Measurements from ENCODE around the gene IFT88. TPM values are rescaled to one million over a fixed set of nuclear protein-coding genes. Genes with fewer than 3 reads are reported as not detected.
A peak's percentile ranks its signal among the peaks of the same experiment; 100 is the strongest.

Gene IFT88
- total RNA-seq (ENCODE audit: insufficient read depth, low replicate concordance), result 14.0 TPM

DNA sequence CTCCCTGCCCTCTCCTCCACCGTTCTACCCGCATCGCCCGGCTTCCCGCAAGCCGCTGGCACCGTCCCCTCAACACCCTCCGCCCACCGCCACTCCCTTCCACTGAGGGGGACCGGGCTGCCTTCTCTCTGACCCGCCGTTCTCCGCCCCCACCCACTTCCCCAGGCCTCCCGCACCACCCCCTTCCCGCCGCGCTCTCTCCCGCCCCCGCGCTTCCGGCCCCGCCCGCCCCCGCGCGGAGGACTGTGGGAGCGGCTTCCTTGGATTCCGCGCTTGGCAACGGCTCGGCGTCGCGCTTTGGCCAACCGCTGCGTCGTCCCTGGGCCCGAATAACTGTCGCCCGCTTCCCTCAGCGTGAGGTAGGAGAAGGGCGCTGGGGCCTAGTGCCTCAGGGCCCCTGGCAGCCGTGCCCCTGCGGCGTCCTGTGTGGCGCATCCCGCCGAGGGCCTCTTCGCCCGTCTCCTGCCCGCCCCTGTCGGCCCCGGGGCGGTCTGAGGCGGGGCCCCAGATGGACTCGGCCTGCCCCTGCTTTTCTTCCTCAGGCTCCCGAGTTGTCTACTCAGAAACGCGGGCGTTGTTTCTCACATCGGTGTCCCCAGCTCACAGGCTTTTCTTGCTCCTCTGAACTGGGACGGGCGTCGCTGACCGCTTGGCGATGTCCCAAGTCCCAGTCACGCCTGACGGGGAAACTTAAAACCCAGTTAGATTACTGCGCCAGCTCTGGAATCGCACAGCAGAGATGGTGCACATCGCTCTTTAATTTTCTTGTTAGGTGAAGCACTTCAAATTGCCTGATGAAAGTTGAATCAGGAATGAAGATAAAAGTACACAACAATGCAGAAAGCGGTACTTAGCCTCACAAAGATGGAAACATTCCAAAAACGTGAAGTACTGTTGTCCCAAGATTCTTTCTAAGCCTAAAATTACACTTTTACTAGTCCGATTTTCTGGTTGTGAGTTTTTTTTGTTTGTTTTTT, at the start of gene IFT88:
Gene IFT88 (plus strand): TSS at position 260 of the 977 bp plus-strand sequence. CDS start 7,229 bp downstream, outside the sequence.
- peak; percentile 95 for DNase-seq (ENCODE audit: low spot score)

DNA sequence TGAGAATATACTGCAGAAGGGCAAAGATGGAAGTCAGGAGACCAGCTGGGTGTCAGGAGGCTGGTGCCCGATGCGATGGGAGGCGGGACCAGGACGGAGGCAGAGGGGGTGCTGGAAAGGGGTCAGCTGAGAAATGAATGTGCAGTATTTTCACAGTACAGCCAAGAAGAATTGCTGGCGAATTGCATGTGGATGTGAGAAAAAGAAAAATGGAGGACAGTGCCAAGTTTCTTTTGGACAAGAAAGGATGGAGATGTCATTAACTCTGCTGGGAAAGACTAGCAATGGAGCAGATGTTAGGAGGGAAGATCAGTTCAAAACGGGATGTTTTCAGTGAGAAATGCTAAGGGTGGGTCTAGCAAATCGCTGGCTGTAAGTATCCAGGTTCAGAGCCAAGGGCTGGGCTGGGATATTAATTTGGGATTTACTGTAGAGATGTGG, 48.3 kb upstream of the IFT88 start:
- no peak for DNase-seq (ENCODE audit: low spot score)

DNA sequence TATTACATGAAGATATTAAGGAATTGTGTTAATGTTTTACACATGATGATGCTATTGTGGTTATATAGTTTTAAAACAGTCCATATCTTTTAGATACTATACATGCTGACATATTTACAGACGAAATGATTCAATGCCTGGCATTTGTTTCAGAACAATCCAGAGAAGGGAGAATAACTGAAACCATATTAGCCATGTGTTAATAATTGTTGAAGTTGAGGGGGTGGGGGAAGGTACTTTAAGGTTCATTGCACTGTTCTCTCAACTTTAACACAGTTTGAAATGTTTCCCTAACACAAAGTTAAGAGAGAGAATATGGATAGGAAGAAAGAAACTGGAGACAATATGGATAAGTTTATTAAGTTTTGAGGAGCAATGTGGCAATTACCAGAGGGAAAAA, 47.1 kb upstream of the IFT88 start:
- no peak for DNase-seq (ENCODE audit: low spot score)

DNA sequence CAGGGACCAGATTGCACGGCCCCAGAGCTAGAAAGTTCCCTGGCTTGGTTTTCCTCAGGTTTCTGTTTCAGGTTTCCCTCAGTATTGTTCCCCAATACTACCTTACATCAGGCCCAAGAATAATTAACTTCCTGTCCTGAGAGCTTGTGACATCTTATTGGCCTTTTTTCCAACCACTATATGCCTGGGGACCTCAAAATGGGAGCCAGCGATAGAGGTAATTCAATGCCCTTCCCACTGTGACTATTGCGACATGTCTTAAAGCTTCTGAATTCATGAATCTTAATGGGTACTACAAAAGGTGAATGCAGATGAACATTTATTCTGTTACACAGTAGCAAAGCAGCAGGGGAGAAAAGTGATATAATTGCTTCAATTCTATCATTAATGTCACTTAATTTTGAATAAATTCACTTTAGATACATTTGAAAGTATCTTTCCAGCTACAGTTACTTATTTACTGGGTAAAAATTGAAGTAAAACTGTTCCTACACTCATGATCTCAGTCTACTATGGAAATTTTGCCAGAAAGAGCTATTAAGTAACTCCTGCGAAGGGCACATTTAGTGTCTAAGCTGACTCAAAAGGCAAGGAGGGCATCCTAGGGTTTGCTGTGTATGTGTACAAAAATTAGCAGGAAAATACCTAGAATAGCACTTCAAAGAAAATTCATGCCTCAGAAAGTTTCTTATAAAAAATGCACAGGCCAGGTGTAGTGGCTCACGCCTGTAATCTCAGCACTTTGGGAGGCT, 45.4 kb upstream of the IFT88 start:
- DNase-seq (ENCODE audit: low spot score), result no peak

GRCh38 chr13:20525144-20525600, 41.8 kb upstream of the IFT88 start:
- peak; percentile 13 for DNase-seq (ENCODE audit: low spot score)

GRCh38 chr13:20525601-20526544, 41.1 kb upstream of the IFT88 start, which contains the start of gene CRYL1:
Gene CRYL1, minus strand, starts transcription at chr13:20525857. Its CDS starts 63 bp downstream, at chr13:20525794.
- peak; percentile 71 for DNase-seq (ENCODE audit: low spot score)

DNA sequence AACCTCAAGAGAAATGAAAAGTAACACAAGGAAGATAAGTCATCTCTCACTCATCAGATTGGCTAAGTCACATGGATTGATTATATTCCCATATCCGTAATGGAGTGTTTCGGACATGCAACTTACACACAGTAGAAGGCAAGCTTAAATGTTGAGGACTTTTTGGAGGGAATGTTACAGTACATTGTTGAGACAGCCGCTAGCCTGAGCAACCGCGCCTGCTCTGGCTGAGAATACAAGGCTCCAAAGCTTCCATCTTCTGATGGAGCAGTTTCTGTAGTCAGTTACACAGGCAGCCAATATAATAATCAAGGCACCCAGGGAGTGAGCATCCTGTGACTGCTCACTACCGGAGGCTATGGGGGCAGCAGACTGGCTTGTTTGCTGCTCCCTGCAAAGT, 40.3 kb upstream of the IFT88 start:
- no peak for DNase-seq (ENCODE audit: low spot score)

DNA sequence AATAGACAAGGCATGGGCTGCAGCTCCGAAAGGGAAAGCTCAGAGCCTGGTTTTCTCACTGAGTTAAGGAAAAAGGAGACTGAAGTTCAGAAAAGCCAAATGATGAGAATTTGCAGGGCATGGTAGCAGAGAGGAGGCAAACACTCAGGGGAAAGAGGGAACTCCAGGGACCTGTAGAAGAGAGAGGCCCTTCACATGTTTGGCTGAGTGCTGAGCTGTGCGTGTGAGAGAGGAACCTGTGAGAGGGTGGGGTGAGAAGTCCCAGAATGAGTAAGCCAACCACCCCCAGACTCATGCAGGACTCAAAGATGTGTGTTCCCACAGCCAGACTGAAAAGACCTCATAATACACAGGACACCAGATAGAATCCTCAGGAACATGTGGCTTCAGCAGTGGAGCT, 38.5 kb upstream of the IFT88 start:
- DNase-seq (ENCODE audit: low spot score), result no peak

DNA sequence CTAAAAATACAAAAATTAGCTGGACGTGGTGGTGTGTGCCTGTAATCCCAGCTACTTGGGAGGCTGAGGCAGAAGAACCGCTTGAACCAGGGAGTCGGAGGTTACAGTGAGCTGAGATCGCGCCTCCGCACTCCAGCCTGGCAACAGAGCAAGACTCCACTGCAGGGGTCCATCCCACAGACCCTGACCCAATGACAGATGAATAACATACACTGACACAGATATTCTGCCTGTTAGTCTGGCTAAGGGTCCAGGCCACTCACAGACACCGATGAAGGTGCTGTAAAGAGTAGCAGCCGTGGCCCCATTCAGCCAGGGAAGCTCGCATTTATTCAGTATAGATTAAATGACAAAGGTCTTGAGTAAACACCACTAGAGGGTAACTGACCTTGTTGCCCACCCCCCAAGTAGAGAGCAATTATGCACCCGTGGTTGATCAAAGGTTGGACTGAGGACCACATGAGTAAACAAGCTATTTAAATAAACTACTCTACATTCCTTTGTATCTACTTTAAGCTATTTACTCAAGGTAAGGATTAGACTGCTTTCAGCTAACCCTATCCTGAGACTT, 32.8 kb upstream of the IFT88 start:
- no peak for DNase-seq (ENCODE audit: low spot score)

- no peak for DNase-seq (ENCODE audit: low spot score)
Measured at GRCh38 chr13:20536992-20537391, 30.0 kb upstream of the IFT88 start.

DNA sequence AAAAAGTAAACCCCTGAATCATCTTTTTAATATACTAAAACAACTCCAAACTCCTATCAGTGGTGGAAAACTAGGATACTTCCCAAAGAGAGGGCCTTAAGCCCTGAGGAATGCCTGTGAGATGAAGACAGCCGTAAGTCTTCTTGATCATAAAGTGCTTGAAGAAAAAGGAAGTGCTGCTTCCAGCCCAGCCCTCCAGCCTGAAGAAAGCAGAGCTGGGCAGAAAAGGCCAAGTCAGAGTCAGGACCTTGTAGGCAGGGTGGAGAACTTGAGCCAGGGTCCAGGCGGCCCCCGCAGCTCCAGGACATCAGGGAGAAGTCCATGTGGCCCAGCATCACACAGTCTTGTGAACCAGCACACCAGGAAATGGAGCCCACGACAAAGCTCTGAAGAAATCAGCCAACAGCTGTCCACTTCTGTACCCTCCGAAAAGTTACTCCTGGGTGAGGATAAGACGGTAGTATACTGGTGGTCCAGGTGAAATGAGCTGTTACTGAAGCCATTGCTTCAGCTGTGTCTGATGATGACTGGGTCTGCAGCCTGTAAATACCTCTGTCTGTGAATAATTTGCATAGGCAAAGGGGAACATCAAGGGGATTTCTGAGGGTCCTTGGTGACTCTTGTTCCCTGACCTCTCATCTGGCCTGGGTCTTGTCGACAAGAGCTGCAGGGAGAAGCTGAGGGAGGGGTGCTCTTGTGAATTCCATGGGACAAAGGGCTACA, 22.6 kb upstream of the IFT88 start:
- DNase-seq (ENCODE audit: low spot score), result peak; percentile 83

DNA sequence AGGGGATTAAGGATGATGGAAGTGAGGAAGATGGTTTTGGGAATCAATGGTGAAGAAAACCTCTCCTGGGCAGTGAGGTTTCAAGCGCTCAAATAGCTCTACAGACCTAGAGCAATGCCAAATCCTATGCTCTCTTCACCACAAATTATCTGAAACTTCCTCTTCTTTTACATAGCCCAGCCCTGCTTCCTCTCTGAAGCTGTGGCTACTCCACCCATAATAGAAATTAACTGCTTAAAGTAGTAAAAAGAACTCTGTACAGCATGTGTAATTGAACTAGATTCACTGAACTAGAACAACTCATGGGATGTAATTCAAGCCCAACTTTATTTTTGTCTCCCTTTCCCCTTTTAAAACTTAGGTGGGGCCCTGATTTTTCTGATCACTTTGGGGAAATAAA, 20.4 kb upstream of the IFT88 start:
- DNase-seq (ENCODE audit: low spot score), result peak; percentile 35

GRCh38 chr13:20547479-20547908, 19.5 kb upstream of the IFT88 start:
- DNase-seq (ENCODE audit: low spot score), result no peak

- DNase-seq (ENCODE audit: low spot score), result no peak
Measured at GRCh38 chr13:20550799-20551198, 16.2 kb upstream of the IFT88 start.

- peak; percentile 85 for DNase-seq (ENCODE audit: low spot score)
Measured at GRCh38 chr13:20553311-20553710, 13.6 kb upstream of the IFT88 start.

DNA sequence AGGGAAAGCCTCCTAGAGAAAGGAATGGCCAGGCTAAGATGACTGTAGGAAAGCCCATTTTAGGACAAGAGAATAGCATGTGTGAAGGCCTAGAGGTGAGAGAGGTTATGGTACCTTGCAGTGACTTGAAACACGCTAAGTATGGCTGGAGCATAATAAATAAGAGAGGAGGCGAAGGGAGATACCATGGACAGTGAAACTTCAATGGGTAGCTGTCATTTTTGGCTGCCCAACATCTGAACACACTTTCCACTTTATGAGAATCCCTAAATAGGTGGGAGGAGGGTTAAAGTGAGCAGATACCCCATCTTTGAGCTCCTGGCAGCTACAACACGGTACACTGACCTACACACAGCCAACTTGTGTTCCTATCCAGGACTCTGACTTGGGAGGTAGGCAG, 8.0 kb upstream of the IFT88 start:
- no peak for DNase-seq (ENCODE audit: low spot score)

GRCh38 chr13:20559659-20560356, 7.1 kb upstream of the IFT88 start:
- no peak for DNase-seq (ENCODE audit: low spot score)

DNA sequence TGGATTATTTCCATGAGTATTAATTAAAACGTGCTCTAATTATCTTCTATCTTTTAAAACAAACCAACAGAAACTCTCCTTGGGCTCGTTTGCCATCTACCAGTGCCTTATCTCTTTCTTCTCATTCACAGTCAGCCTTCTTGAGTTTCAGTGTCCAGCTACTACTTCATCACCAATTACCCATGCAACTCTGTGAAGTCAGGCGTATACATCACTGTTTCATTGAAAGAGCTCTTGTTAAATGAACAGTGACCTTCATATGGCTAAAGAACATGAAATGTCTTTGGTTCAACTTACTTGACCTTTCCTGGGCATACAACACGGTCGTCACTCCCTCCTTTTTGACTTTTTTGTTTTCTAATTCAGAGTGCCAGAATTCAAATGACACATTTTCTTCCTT, 5.2 kb upstream of the IFT88 start:
- DNase-seq (ENCODE audit: low spot score), result no peak

- DNase-seq (ENCODE audit: low spot score), result no peak
Measured at GRCh38 chr13:20565115-20565736, 1.7 kb upstream of the IFT88 start.
